ENCODE data around the gene TAF1D.

GRCh38 chr11:93773601-93774200, 32.4 kb upstream of the TAF1D start:
- TF ChIP-seq EZH2 (IDR thresholded peaks at IDR 0.05; ENCODE audit: borderline replicate concordance, low read depth, low read length, poor library complexity, severe bottlenecking) (no peak), CTCF (conservative IDR thresholded peaks at IDR 0.05; ENCODE audit: low read depth, low read length) (no peak)

Measured in A673 (cell line).